ENCODE data around the gene GJB5. TPM values are rescaled to one million over a fixed set of nuclear protein-coding genes. Genes with fewer than 3 reads are reported as not detected.

The GJB5 gene
- 10 to 100 TPM; 46.0 to 99.0 TPM for polyA plus RNA-seq

- H3K4me3 ChIP-seq (ENCODE audit: low read depth in 1 of 2, low read length in 2 of 2): peak within 1 kb of the TSS; percentile 50 to 51
- no peaks in the 10 kb centered on the region for H3K9me3 ChIP-seq (ENCODE audit: control insufficient read depth in 2 of 2, insufficient read depth in 1 of 2, low read depth in 1 of 2, low read length in 1 of 2)
- H3K27me3 ChIP-seq (ENCODE audit: control insufficient read depth in 1 of 2, insufficient read depth in 2 of 2, low read length in 2 of 2): no peaks in the 10 kb centered on the region
- WGBS, 2 donors: 44 to 56% methylated on average over 13 of the region's 13 CpGs
- peaks cover 0 to 9% of the 10 kb centered on the region in 2 donors for H3K36me3 ChIP-seq (ENCODE audit: control insufficient read depth in 2 of 2, insufficient read depth in 2 of 2, low read length in 1 of 2)
- H3K4me1 ChIP-seq (ENCODE audit: control insufficient read depth in 2 of 2, insufficient read depth in 2 of 2, low read length in 1 of 2): peaks cover 0 to 31% of the 10 kb centered on the region in 2 donors
- peak within 1 kb of the TSS; percentile 96 to 98 for H3K27ac ChIP-seq (ENCODE audit: low read depth in 2 of 2, low read length in 1 of 2)
Measured at GRCh38 chr1:34754964-34755637, at the start of gene GJB5. GJB5 (plus strand) TSS chr1:34755047; CDS start chr1:34757331, 2,284 bp downstream.

GRCh38 chr1:34705077-34705476, 49.8 kb upstream of the GJB5 start:
- H3K4me1 ChIP-seq (ENCODE audit: control insufficient read depth in 2 of 2, insufficient read depth in 2 of 2, low read length in 1 of 2): no peaks in the 10 kb centered on the region
- no peak overlapping the region for H3K4me3 ChIP-seq (ENCODE audit: low read depth in 1 of 2, low read length in 2 of 2)
- H3K27me3 ChIP-seq (ENCODE audit: control insufficient read depth in 1 of 2, insufficient read depth in 2 of 2, low read length in 2 of 2): no peaks in the 10 kb centered on the region
- no peaks in the 10 kb centered on the region for H3K36me3 ChIP-seq (ENCODE audit: control insufficient read depth in 2 of 2, insufficient read depth in 2 of 2, low read length in 1 of 2)
- 50 to 52% methylated on average over 3 of the region's 3 CpGs for WGBS, 2 donors
- H3K27ac ChIP-seq (ENCODE audit: low read depth in 2 of 2, low read length in 1 of 2): no peak overlapping the region
- no peaks in the 10 kb centered on the region for H3K9me3 ChIP-seq (ENCODE audit: control insufficient read depth in 2 of 2, insufficient read depth in 1 of 2, low read depth in 1 of 2, low read length in 1 of 2)

- Histone ChIP-seq H3K4me3 (ENCODE audit: low read depth in 1 of 2, low read length in 2 of 2) (no peak overlapping the region), H3K36me3 (ENCODE audit: control insufficient read depth in 2 of 2, insufficient read depth in 2 of 2, low read length in 1 of 2) (no peaks in the 10 kb centered on the region), H3K9me3 (ENCODE audit: control insufficient read depth in 2 of 2, insufficient read depth in 1 of 2, low read depth in 1 of 2, low read length in 1 of 2) (no peaks in the 10 kb centered on the region), H3K27me3 (ENCODE audit: control insufficient read depth in 1 of 2, insufficient read depth in 2 of 2, low read length in 2 of 2) (no peaks in the 10 kb centered on the region), H3K4me1 (ENCODE audit: control insufficient read depth in 2 of 2, insufficient read depth in 2 of 2, low read length in 1 of 2) (no peaks in the 10 kb centered on the region), H3K27ac (ENCODE audit: low read depth in 2 of 2, low read length in 1 of 2) (no peak overlapping the region)
- WGBS, 2 donors: 68 to 71% methylated on average over 4 of the region's 4 CpGs
Measured at GRCh38 chr1:34708106-34708505, 46.7 kb upstream of the GJB5 start.

GRCh38 chr1:34709547-34709946, 45.3 kb upstream of the GJB5 start:
- Histone ChIP-seq H3K4me3 (ENCODE audit: low read depth in 1 of 2, low read length in 2 of 2) (no peak overlapping the region), H3K27me3 (ENCODE audit: control insufficient read depth in 1 of 2, insufficient read depth in 2 of 2, low read length in 2 of 2) (no peaks in the 10 kb centered on the region), H3K4me1 (ENCODE audit: control insufficient read depth in 2 of 2, insufficient read depth in 2 of 2, low read length in 1 of 2) (no peaks in the 10 kb centered on the region), H3K9me3 (ENCODE audit: control insufficient read depth in 2 of 2, insufficient read depth in 1 of 2, low read depth in 1 of 2, low read length in 1 of 2) (peaks cover 0 to 2% of the 10 kb centered on the region in 2 donors), H3K36me3 (ENCODE audit: control insufficient read depth in 2 of 2, insufficient read depth in 2 of 2, low read length in 1 of 2) (no peaks in the 10 kb centered on the region), H3K27ac (ENCODE audit: low read depth in 2 of 2, low read length in 1 of 2) (no peak overlapping the region)
- 41% methylated on average over 6 of the region's 6 CpGs for WGBS, 2 donors

GRCh38 chr1:34710812-34711211, 44.0 kb upstream of the GJB5 start:
- Histone ChIP-seq H3K27me3 (ENCODE audit: control insufficient read depth in 1 of 2, insufficient read depth in 2 of 2, low read length in 2 of 2) (no peaks in the 10 kb centered on the region), H3K36me3 (ENCODE audit: control insufficient read depth in 2 of 2, insufficient read depth in 2 of 2, low read length in 1 of 2) (no peaks in the 10 kb centered on the region), H3K27ac (ENCODE audit: low read depth in 2 of 2, low read length in 1 of 2) (no peak overlapping the region), H3K4me1 (ENCODE audit: control insufficient read depth in 2 of 2, insufficient read depth in 2 of 2, low read length in 1 of 2) (no peaks in the 10 kb centered on the region), H3K9me3 (ENCODE audit: control insufficient read depth in 2 of 2, insufficient read depth in 1 of 2, low read depth in 1 of 2, low read length in 1 of 2) (peaks cover 0 to 2% of the 10 kb centered on the region in 2 donors), H3K4me3 (ENCODE audit: low read depth in 1 of 2, low read length in 2 of 2) (no peak overlapping the region)

GRCh38 chr1:34711485-34711884, 43.4 kb upstream of the GJB5 start:
- H3K27me3 ChIP-seq (ENCODE audit: control insufficient read depth in 1 of 2, insufficient read depth in 2 of 2, low read length in 2 of 2): no peaks in the 10 kb centered on the region
- H3K27ac ChIP-seq (ENCODE audit: low read depth in 2 of 2, low read length in 1 of 2): no peak overlapping the region
- 80 to 85% methylated on average over 4 of the region's 4 CpGs for WGBS, 2 donors
- no peaks in the 10 kb centered on the region for H3K4me1 ChIP-seq (ENCODE audit: control insufficient read depth in 2 of 2, insufficient read depth in 2 of 2, low read length in 1 of 2)
- peaks cover 0 to 2% of the 10 kb centered on the region in 2 donors for H3K9me3 ChIP-seq (ENCODE audit: control insufficient read depth in 2 of 2, insufficient read depth in 1 of 2, low read depth in 1 of 2, low read length in 1 of 2)
- H3K4me3 ChIP-seq (ENCODE audit: low read depth in 1 of 2, low read length in 2 of 2): no peak overlapping the region
- no peaks in the 10 kb centered on the region for H3K36me3 ChIP-seq (ENCODE audit: control insufficient read depth in 2 of 2, insufficient read depth in 2 of 2, low read length in 1 of 2)

- 56 to 57% methylated on average over 7 of the region's 7 CpGs for WGBS, 2 donors
- Histone ChIP-seq H3K4me3 (ENCODE audit: low read depth in 1 of 2, low read length in 2 of 2) (no peak overlapping the region), H3K27me3 (ENCODE audit: control insufficient read depth in 1 of 2, insufficient read depth in 2 of 2, low read length in 2 of 2) (no peaks in the 10 kb centered on the region), H3K4me1 (ENCODE audit: control insufficient read depth in 2 of 2, insufficient read depth in 2 of 2, low read length in 1 of 2) (no peaks in the 10 kb centered on the region), H3K36me3 (ENCODE audit: control insufficient read depth in 2 of 2, insufficient read depth in 2 of 2, low read length in 1 of 2) (no peaks in the 10 kb centered on the region), H3K27ac (ENCODE audit: low read depth in 2 of 2, low read length in 1 of 2) (no peak overlapping the region), H3K9me3 (ENCODE audit: control insufficient read depth in 2 of 2, insufficient read depth in 1 of 2, low read depth in 1 of 2, low read length in 1 of 2) (peaks cover 0 to 2% of the 10 kb centered on the region in 2 donors)
Measured at GRCh38 chr1:34712007-34712688, 42.7 kb upstream of the GJB5 start.

- H3K36me3 ChIP-seq (ENCODE audit: control insufficient read depth in 2 of 2, insufficient read depth in 2 of 2, low read length in 1 of 2): no peaks in the 10 kb centered on the region
- no peak overlapping the region for H3K27ac ChIP-seq (ENCODE audit: low read depth in 2 of 2, low read length in 1 of 2)
- no peaks in the 10 kb centered on the region for H3K27me3 ChIP-seq (ENCODE audit: control insufficient read depth in 1 of 2, insufficient read depth in 2 of 2, low read length in 2 of 2)
- no peaks in the 10 kb centered on the region for H3K4me1 ChIP-seq (ENCODE audit: control insufficient read depth in 2 of 2, insufficient read depth in 2 of 2, low read length in 1 of 2)
- H3K4me3 ChIP-seq (ENCODE audit: low read depth in 1 of 2, low read length in 2 of 2): no peak overlapping the region
- H3K9me3 ChIP-seq (ENCODE audit: control insufficient read depth in 2 of 2, insufficient read depth in 1 of 2, low read depth in 1 of 2, low read length in 1 of 2): peaks cover 0 to 2% of the 10 kb centered on the region in 2 donors
- WGBS, 2 donors: 56 to 73% methylated on average over 6 of the region's 6 CpGs
Measured at GRCh38 chr1:34713443-34713842, 41.4 kb upstream of the GJB5 start.

- 43 to 51% methylated on average over 3 of the region's 3 CpGs for WGBS, 2 donors
- H3K36me3 ChIP-seq (ENCODE audit: control insufficient read depth in 2 of 2, insufficient read depth in 2 of 2, low read length in 1 of 2): no peaks in the 10 kb centered on the region
- H3K9me3 ChIP-seq (ENCODE audit: control insufficient read depth in 2 of 2, insufficient read depth in 1 of 2, low read depth in 1 of 2, low read length in 1 of 2): peaks cover 0 to 2% of the 10 kb centered on the region in 2 donors
- no peak overlapping the region for H3K27ac ChIP-seq (ENCODE audit: low read depth in 2 of 2, low read length in 1 of 2)
- H3K4me1 ChIP-seq (ENCODE audit: control insufficient read depth in 2 of 2, insufficient read depth in 2 of 2, low read length in 1 of 2): no peaks in the 10 kb centered on the region
- no peak overlapping the region for H3K4me3 ChIP-seq (ENCODE audit: low read depth in 1 of 2, low read length in 2 of 2)
- H3K27me3 ChIP-seq (ENCODE audit: control insufficient read depth in 1 of 2, insufficient read depth in 2 of 2, low read length in 2 of 2): no peaks in the 10 kb centered on the region
Measured at GRCh38 chr1:34714386-34714785, 40.5 kb upstream of the GJB5 start.

- Histone ChIP-seq H3K4me1 (ENCODE audit: control insufficient read depth in 2 of 2, insufficient read depth in 2 of 2, low read length in 1 of 2) (no peaks in the 10 kb centered on the region), H3K27me3 (ENCODE audit: control insufficient read depth in 1 of 2, insufficient read depth in 2 of 2, low read length in 2 of 2) (no peaks in the 10 kb centered on the region), H3K9me3 (ENCODE audit: control insufficient read depth in 2 of 2, insufficient read depth in 1 of 2, low read depth in 1 of 2, low read length in 1 of 2) (peaks cover 0 to 2% of the 10 kb centered on the region in 2 donors), H3K4me3 (ENCODE audit: low read depth in 1 of 2, low read length in 2 of 2) (no peak overlapping the region), H3K36me3 (ENCODE audit: control insufficient read depth in 2 of 2, insufficient read depth in 2 of 2, low read length in 1 of 2) (no peaks in the 10 kb centered on the region), H3K27ac (ENCODE audit: low read depth in 2 of 2, low read length in 1 of 2) (no peak overlapping the region)
- WGBS, 2 donors: 76 to 83% methylated on average over 3 of the region's 3 CpGs
Measured at GRCh38 chr1:34715139-34715538, 39.7 kb upstream of the GJB5 start.
